HG02973 (cell line): ENCODE data around the gene ROBO2.

Source experiments
- ATAC-seq: cut with Tn5 transposase; IDR thresholded peaks from one replicate; pipeline ENCODE4 v1.9.1; 2021; ENCODE audit warnings: moderate library complexity; ENCODE audit not compliant: unreplicated experiment

Gene ROBO2

GRCh38 chr3:77539677-77540076 is 499.8 kb downstream of the ROBO2 start:
- no peak for ATAC-seq

GRCh38 chr3:77541203-77541922 is 501.5 kb downstream of the ROBO2 start:
- no peak for ATAC-seq

- ATAC-seq, result no peak
Observed at GRCh38 chr3:77546246-77546645, 506.3 kb downstream of the ROBO2 start.

- no peak for ATAC-seq
Observed at GRCh38 chr3:77549034-77549433, 509.1 kb downstream of the ROBO2 start.

GRCh38 chr3:77553240-77553639 is 513.3 kb downstream of the ROBO2 start:
- no peak for ATAC-seq

DNA sequence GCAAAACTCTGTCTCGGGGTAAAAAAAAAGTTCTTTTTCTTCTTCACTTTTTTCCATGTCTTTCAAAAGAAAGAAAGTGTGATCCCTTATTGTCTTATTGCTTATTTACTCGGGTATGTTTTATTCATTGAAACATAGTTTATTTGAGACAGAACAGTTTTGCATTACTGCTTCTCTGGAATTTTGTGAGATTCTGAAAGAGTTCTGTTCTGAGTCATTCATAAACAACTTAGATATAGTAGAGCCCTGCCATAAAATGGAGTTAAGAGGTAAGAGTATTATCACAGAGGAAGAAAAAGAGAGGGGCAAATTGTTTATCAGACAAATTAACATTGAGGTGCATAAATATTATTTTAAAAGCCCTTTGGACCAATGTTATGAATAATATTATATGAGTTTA is 522.2 kb downstream of the ROBO2 start:
- no peak for ATAC-seq

DNA sequence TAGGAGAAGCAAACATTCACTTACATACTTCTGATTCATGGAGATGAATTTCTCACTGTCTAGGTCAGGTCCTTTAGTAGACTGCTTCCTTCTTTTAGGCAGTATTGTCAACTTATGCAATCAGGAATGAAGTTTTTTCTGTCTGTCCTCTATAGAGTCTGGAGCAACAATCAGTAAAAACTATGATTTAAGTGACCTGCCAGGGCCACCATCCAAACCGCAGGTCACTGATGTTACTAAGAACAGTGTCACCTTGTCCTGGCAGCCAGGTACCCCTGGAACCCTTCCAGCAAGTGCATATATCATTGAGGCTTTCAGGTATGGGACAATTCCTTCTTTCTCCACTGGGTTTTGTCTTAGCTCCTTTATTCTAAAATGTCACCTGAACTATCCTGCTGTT is 523.1 kb downstream of the ROBO2 start:
- ATAC-seq, result no peak

GRCh38 chr3:77566055-77566454 is 526.2 kb downstream of the ROBO2 start:
- no peak for ATAC-seq

DNA sequence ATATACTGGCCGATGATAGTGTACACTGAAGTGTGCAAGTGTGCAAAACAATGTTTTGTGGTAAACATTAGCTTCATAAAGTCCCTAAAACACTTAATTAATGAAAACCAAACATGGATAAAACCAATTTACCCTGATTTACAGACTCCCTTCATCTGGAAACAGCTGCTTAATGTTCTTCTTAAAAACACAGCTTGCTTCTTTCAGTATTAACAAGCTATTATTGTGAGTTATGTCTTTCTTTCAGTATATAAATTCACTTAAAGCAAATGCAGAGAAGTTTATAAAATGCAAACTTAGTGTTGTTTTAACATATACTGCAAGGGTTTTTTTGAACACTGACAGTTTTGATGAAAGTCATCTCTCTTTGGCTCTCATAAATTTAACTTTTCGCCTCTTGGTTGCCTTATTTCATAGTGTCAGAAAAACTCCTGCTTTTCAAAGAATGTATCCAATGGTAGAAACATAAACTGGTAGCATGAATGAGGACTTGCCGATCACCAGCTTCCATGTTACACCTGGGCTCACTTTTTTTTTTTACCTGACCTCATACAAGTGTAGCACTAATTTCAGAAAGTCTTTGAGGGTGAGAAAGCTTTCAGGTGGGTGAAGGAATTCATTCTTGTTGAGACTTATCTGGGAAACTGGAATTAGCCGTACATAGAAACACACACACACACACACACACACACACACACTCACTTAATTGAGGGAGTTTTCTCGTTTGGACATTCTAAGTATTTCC is 532.2 kb downstream of the ROBO2 start:
- no peak for ATAC-seq

DNA sequence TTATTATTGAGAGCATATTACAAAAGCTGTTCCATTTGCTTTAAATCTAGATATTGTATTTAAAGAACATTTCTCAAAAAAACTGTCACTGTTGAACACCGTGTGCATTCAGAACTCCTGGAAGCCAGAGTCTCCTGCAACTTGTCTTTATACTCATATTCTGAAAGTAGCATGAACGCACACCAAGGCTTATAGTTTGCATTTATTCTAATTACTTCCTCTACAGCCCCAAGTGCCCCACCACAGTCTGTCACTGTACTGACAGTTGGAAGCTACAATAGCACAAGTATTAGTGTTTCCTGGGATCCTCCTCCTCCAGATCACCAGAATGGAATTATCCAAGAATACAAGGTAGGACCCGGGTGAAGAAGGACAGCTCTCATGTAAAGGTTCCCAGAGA is 537.4 kb downstream of the ROBO2 start:
- no peak for ATAC-seq

DNA sequence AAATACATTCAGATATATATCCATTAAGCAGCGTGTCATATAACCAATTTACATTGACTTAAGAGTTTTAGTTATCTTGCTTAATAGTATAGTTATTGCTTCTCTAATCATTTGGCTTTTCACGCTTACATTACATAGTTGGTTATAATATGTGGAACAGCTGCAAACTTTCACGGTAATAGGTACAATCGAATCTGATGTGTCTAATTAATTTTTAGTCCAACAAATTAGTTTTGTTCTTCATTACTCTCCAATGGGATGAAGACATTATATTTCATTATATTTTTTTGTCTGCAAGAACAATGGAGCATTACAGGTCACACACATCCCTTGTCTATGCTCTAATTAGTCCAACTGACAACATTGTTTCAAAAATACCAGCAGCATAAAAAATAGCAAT is 546.3 kb downstream of the ROBO2 start:
- no peak for ATAC-seq

- ATAC-seq, result no peak
Observed at GRCh38 chr3:77588863-77589262, 549.0 kb downstream of the ROBO2 start.

DNA sequence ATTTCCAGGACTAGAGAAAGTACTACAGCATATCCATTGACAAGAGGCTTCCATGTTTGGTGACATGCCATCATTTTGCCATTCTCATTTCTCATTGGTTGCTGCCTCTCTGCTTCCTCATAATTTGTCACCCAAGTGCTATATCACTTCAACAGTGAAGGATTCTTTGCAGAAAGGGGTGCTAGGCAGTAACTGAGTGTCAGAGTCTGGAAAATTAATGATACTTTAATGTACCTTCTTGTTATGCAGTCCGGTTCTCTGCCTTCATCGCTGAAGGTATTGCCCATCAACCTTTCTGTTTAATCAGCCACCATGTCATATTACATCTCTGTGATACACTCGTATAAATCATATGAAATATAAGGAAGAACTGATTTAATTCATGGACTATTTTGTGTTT is 550.3 kb downstream of the ROBO2 start:
- ATAC-seq, result no peak

DNA sequence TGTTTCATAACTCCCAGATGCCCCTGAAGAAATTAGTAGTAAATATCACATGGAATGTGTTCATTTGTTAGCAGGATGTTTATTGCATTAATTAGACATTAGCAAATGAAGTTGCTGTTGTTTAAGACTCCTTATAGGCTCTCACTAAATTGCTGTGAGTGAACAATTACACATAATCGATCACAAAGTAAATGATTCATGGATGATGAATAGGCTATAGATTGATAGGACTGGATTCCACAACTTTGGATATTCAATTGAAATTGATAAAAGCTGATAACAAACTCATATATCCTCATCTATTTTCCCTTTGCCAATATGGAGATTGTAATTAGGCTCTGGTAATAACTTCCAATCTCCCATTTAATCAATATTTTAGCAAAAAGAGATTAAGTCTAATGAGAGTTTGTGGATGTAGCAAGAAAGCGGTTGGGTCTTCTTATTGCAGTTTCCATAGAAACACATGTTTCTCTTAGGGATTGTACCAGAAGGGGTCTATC is 555.5 kb downstream of the ROBO2 start:
- no peak for ATAC-seq

DNA sequence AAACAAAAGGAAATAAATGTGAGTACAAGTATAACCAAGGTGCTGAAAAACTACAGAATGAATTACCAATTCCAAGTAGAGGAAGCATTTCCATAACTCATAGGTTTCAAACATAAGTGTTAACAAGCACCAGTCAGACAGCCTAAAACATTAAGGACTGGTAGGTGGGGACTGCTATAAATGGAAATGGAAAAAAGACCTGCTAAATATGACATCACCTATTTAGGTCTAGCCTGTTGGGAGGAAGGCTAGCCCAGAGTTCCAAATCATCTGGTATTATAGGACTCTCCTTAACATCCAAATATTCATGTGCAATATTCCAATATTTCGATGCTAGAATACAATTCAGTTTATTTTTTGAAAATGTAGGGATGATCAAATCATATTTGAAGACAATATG is 560.0 kb downstream of the ROBO2 start:
- no peak for ATAC-seq

GRCh38 chr3:77601823-77602415 is 562.0 kb downstream of the ROBO2 start:
- ATAC-seq, result no peak

GRCh38 chr3:77602722-77603121 is 562.8 kb downstream of the ROBO2 start:
- no peak for ATAC-seq

DNA sequence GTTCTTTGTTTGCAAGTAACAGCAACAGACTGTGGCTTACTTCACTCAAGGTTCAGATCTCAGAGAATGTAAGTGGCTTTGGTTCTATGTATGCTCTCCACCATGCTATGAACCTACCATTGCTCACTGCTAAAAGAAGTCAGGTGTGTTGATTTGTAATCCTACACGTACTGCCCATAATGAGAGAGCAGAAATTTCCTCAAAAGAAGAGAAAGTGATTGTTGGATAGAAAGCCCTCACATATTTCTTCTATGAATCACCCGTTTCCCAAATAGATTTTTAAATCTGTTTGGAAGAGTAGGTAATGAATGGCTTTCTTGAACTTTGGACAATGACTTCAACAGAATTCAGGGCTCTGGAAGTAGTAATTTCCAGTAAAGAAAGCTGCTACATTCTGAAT is 565.4 kb downstream of the ROBO2 start:
- ATAC-seq, result no peak

DNA sequence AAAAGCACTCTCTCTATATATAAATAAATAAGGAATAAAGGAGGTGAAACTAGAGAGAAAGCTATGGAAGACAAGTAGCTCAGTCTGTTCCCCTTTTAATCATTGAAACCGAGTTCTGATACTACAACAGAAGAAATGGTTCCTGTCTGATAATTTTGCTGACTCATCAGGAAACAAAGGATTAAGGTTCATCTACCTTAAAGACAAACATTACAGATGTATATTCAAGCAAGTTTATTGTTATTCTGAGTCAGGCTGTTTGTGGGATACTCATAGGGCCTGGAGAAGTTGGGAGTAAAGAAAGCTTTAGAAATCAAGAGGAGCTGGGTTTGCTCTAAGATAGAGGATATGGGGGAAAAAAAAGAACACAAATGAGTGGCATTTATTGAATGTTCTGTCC is 566.0 kb downstream of the ROBO2 start:
- no peak for ATAC-seq

DNA sequence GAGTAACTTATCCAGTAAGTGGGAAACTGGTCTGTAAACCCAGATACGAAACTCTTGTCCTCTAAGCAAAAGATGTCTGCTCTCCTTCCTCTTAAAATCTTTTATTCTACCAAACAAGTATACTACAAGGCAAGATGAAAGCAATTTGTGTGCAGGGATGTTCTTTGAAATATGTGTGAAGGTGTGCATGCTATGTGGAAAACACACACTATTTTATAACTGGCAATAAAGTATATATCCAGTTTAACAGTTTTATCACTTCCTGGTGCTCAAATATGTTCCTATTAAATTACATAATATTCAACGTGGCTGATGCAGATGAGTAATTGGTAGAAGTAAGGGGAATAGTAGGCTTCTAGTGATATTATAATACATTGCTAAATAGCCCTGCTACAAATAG is 566.5 kb downstream of the ROBO2 start:
- ATAC-seq, result no peak

DNA sequence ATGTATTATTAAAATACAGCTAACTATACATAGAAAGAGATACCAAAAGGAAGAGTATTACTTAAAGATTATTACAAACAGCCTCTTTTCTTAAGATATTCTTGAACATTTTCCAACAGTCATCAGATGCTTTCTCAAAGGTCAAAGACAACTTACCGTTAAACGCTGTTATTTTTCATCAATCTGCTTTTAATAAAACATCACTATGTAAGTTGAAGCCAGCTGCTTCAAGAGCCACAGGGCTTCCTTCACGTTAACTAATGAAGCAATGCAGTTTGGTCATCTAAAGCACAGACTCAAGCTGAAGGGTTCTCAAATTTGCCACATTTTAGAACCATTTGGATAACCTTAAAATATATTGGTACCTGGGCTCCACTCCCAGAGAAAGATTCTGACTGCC is 578.8 kb downstream of the ROBO2 start:
- ATAC-seq, result no peak

GRCh38 chr3:77620009-77620408 is 580.1 kb downstream of the ROBO2 start:
- ATAC-seq, result no peak
